GM19438 (cell line): ENCODE results near the gene GOLGA6L7.
"Not testable (repeated sequence)": the region's sequence is repeated elsewhere in the genome, so short reads cannot be mapped to it uniquely, and the experiment has no call there.

Experiments
- ATAC-seq: cut with Tn5 transposase; IDR thresholded peaks from one replicate; pipeline ENCODE4 v1.9.1; 2021; ENCODE audit warnings: low read depth; ENCODE audit not compliant: unreplicated experiment

The GOLGA6L7 gene

DNA sequence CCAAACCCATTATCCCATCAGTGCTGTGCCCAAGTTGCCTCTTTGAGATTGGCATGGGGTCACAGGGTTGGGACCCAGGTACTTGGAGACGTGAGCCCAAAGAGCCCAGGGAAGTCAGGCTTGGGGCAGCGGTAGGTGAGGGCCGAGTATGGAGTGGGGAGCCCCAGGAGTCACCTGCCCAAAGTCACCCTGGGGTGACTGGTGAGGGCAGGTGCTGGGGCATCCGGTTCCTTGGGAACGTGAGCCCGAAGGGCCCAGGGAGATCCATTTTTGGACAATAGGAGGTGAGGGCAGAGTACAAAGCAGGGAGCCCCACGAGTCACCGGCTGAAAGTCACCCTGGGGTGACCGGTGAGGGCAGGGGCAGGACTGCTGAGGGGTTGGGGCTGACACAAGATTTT is 485 bp downstream of the GOLGA6L7 start:
- ATAC-seq = not testable (repeated sequence)

DNA sequence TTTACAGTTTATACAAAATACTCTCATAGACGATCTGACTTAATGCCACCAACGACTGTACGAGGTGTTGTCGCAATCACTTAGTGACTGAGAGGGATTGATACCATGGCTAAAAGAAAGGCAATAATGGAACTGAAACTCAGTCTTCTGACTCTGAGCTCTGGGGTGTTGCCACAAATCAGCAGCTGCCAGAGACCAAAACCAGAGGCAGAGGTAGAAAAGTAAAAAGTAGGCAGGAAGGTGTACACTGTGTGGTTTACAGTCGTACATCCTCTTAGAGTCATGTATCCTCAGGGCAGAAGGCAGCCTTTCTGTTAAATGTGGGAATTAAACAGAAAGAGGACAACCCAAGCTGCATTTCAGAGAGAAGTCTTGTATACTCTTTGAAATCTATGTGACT is 1.2 kb downstream of the GOLGA6L7 start:
- ATAC-seq = not testable (repeated sequence)

GRCh38 chr15:28844147-28844546 is 4.3 kb downstream of the GOLGA6L7 start:
- not testable (repeated sequence) for ATAC-seq

GRCh38 chr15:28843520-28843919 is 4.9 kb downstream of the GOLGA6L7 start:
- ATAC-seq = not testable (repeated sequence)

GRCh38 chr15:28842210-28842609 is 6.2 kb downstream of the GOLGA6L7 start:
- not testable (repeated sequence) for ATAC-seq

- not testable (repeated sequence) for ATAC-seq
Observed at GRCh38 chr15:28840285-28840684, 8.2 kb downstream of the GOLGA6L7 start.

DNA sequence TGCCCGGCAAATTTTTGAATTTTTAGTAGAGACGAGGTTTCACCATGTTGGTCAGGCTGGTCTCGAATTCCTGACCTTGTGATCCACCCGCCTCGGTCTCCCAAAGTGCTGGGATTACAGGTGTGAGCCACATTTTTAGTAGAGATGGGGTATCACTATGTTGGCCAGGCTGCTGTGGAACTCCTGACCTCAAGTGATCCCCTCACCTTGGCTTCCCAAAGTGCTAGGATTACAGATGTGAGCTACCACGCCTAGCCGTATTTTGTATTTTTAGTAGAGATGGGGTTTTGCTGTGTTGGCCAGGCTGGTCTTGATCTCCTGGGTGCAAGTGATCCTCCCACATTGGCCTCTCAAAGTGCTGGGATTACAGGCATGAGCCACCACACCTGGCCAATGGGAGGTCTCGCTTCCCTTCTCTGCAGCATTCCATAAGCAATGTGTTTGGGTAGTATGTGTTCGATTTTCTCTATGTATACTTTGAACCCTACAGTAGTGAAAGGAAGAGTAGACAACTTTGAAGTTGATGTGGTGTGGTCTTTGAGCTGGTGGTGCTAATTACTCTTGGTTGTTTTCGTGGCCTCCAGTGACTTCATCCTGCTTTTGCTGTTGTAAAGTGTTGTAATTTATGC is 13.4 kb downstream of the GOLGA6L7 start:
- not testable (repeated sequence) for ATAC-seq

DNA sequence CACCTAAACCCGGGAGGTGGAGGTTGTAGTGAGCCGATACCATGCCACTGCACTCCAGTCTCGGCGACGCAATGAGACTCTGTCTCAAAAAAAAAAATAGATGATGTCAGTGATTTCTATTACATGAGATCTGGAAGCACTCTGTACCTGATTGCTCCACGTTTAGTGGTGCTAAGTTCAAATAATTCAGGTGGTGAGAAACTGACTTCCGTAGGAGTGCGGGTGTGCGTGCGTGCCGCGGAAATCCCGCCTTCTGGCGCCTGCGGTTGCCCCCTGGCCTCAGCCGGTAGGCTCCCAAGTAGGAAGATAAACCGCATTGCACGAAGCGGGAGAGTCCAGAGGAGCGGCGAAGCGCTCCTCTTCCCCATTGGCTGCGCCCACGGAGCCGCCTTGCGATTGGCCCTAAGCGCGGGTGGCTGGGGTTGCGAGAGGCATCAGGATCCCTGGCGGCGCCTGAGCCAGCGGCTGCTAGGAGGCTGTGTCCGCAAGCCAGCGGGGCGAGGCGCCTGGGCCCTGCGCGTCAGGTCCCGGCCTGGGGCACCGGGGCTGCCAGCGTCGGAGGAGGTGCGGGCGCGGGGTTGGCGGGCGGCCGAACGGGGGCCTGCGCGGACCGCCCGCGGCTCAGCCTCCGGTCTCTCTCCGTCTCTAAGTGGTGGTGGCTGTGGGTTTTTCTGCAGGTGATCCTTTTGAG is 16.4 kb downstream of the GOLGA6L7 start:
- ATAC-seq = not testable (repeated sequence)

DNA sequence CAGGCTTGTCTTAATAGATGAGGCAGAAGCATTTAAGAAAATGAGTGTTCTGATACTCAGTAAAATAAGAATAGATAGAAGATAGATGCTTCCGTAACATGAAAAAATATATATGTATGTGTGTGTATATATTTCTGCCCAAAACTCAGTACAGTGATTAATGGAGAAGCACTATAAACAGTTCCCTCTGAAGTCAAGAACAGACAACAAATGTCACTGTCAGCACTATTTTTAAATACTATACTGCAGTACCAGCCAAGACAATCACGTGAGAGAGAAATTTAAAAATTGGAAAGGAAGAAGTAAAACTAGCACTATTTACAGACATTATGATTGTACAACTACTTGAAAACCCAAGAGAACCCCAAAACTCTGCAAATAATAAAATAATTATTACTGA is 27.0 kb downstream of the GOLGA6L7 start:
- ATAC-seq = not testable (repeated sequence)

GRCh38 chr15:28819930-28820295 is 28.5 kb downstream of the GOLGA6L7 start:
- not testable (repeated sequence) for ATAC-seq

- not testable (repeated sequence) for ATAC-seq
Observed at GRCh38 chr15:28819019-28819929, 29.2 kb downstream of the GOLGA6L7 start.

DNA sequence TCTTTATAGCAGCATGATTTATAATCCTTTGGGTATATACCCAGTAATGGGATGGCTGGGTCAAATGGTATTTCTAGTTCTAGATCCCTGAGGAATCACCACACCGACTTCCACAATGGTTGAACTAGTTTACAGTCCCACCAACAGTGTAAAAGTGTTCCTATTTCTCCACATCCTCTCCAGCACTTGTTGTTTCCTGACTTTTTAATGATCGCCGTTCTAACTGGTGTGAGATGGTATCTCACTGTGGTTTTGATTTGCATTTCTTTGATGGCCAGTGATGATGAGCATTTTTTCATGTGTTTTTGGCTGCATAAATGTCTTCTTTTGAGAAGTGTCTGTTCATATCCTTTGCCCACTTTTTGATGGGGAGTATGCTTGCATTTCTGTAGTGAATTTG is 30.3 kb downstream of the GOLGA6L7 start:
- not testable (repeated sequence) for ATAC-seq

- ATAC-seq = not testable (repeated sequence)
Observed at GRCh38 chr15:28814059-28814458, 34.4 kb downstream of the GOLGA6L7 start.

DNA sequence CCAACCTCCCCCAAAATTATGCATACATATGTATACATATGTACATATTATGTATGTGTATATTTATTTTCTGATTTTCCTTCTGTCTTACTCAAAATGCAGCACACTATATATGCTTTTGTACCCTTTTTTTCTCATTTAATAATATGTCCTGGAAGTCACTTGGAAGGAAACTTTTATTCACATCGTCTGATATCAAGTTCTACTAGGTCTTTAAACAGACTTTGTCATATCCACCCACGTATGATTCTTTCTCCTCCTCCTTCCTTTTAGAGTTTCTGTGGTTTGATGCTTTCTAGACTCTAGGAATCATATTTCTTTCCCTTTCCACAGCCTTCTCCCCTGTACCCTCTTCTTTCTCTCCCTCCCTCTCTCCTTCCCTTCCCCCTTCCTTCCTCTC is 35.1 kb downstream of the GOLGA6L7 start:
- not testable (repeated sequence) for ATAC-seq

- not testable (repeated sequence) for ATAC-seq
Observed at GRCh38 chr15:28811852-28812550, 36.4 kb downstream of the GOLGA6L7 start.

- ATAC-seq = not testable (repeated sequence)
Observed at GRCh38 chr15:28810444-28810843, 38.0 kb downstream of the GOLGA6L7 start.

GRCh38 chr15:28808136-28808535 is 40.3 kb downstream of the GOLGA6L7 start:
- ATAC-seq = not testable (repeated sequence)

DNA sequence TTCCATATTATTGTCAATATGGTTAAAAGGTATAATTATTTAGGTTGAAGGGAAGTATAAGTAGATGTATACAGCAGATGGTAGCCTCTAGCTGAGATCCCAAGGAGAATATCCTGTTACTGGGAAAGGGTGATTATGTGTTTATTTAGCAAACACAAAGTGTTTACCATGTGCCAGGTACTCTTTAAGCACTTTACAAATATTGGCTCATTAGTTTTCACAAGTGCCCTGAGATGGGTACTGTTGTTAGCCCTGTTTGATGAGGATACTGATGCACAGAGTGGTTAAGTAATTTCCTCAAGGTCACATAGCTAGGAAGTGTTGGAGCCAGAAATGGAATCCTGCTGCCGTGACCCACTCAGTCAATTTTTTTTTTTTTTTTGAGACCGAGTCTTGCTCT is 48.1 kb downstream of the GOLGA6L7 start:
- not testable (repeated sequence) for ATAC-seq

DNA sequence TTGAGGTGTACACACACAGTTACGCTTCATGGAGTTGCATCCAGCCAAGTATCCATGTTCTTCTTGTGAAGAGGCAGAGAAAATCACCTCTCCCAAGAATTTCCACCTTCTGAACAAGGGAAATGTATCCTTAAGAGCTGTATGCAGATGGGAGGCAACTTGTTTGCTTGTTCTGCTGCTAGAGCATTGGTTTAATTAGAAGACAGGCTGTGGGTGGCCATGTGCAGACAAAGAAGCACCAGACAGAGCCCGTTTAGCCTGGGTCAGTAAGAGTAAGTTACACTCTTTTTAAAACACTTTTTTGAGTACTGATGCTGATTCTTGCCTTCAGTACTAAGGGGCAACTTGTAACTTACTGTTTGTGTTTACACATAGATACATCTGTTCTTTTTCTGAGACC is 50.2 kb downstream of the GOLGA6L7 start:
- not testable (repeated sequence) for ATAC-seq

- ATAC-seq = not testable (repeated sequence)
Observed at GRCh38 chr15:28794231-28794630, 54.2 kb downstream of the GOLGA6L7 start.
